ENCODE results near the gene SETDB1.

SETDB1 gene

DNA sequence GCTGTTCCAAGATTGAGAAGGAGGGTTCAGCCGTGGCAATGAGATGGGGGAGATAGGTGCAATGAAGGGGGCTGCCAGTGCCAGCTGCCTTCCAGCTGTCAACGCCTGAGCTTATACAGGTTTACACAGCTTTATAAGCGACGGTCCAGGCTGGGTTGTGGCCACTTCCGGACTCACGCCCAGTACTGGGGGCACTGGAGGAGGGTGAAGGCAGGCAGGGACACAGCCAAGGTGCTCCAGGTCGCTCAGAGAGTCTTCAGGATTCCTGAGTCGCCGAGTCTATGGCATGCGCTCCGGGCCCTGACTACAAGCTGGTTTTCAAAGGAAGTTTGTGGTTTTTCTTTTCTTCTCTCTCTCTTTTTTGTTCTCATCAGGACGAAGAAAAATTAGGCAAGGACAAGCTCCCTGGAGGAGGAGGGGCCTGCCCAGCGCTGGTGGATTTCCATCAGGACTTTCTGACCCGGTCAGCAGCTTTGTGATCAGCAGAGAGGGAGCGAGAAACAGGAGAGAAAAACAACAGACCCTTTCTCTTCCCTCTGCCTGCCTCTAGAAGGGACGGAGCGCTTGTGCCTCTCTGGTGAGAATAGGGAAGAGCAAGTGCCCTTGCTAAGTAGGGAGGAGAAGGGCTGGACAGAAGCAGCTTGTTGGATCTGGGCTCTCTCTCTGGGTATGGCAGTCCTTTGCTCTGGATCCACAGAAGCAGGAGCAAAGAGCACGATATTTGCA lies 80.3 kb downstream of the SETDB1 start, which contains the start of gene MINDY1:
TSS of gene MINDY1 (minus strand) at position 576 of the 726 bp plus-strand sequence. CDS start 4,285 bp downstream, outside the sequence.
- DNase-seq = peak; percentile 61

GRCh38 chr1:151007853-151008243 lies 81.7 kb downstream of the SETDB1 start:
- DNase-seq = no peak

DNA sequence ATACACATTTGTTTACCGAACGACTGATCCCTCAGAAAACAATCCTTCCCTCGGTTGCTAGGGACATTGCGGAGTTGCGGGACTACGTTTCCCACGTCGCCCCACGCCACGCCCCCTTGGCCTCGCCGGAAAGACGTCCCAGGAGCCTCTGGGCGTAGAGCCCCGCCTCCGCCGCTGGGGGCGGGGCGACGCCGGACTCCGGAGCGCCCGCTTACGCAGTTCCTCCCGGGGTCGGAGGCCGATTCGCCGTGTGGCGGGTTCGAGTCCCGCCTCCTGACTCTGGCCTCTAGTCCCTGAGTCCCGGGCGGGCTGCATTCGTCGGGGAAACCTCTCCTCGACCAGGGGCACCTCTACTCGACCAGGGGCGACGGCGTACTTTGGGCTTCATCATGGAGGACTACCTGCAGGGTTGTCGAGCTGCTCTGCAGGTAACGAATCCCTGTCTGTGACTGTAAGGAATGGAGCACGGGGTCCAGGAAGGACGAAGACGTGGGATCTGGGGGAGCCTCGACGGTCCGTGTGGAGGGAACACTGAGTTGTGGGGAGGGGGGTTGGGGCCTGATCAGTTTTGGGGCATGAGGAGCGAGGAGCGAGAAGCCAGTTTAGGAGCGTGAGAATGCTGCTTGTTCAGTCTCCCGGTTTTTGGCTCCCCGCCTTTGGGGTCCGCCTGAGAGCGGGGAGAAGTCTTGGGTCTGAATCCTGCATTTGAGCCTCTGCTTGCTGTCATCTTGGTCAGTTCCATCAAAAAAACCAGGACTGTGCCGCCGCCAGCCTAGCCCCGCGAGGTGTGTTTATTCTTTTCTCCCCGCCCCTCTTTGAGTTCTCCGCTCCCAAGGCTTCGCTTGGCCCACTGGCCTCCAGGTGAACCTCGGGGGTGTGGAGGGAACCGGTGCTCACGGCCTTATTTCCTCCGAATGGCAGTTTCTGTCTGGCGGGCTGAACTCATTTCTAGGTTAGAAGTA lies 82.4 kb downstream of the SETDB1 start, which contains the start of gene PRUNE1:
TSS of gene PRUNE1 (plus strand) at position 206 of the 962 bp plus-strand sequence. CDS start at position 390, 184 bp downstream.
- DNase-seq = peak; percentile 99

DNA sequence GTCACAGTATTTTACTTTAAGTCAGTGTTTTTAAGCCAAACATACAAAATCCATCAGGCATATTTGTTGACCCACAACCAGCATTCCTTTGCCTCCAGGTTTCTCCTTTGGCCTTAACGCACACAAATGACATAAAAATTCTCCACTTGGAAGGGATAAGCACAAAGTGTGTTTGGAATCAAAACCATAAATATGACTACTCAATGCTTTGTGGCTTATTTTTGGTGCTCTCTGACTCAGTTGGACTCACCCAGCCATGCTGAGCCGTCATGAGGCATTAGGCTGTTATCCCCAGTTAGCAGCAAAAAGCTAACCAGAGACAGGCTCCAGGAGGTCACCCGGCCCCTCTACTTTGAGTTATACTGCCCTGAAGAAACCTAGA lies 83.0 kb downstream of the SETDB1 start:
- peak; percentile 28 for DNase-seq

GRCh38 chr1:151009674-151010345 lies 83.6 kb downstream of the SETDB1 start:
- no peak for DNase-seq

- DNase-seq = no peak
Measured at GRCh38 chr1:151010346-151010726, 84.2 kb downstream of the SETDB1 start.

- no peak for DNase-seq
Measured at GRCh38 chr1:151011154-151011850, 85.1 kb downstream of the SETDB1 start.

GRCh38 chr1:151012684-151013471 lies 86.7 kb downstream of the SETDB1 start:
- DNase-seq = no peak

GRCh38 chr1:151013518-151013917 lies 87.4 kb downstream of the SETDB1 start:
- no peak for DNase-seq
